A549 (cell line): Measurements from ENCODE around the gene MGLL. TPM values are rescaled to one million over a fixed set of nuclear protein-coding genes. Genes with fewer than 3 reads are reported as not detected.

Experiments
- ATAC-seq, 2 experiments: fragments of 200-7000 bp in 1 of 2; fragments of >200 bp in 1 of 2; cut with Nextera tagmentation in 1 of 2; cut with Tn5 transposase in 1 of 2; 3 replicates each; pipeline versions ENCODE4 v1.8.0 to v1.9.1; 2018 to 2020; ENCODE audit warnings: mild to moderate bottlenecking in 1 of 2, moderate library complexity in 1 of 2
- CTCF ChIA-PET: fragments of 300-600 bp; sonication (Branson Sonifier 250); formaldehyde crosslinking; extraction: SDS; loops from one replicate; lab custom pipeline; 2021; ENCODE audit warnings: antibody characterized with exemption, inconsistent platforms; lab: Yijun Ruan, JAX
- POLR2A ChIA-PET: fragments of 350-600 bp; formaldehyde crosslinking; extraction: SDS; loops from one replicate; lab custom pipeline; 2021; ENCODE audit warnings: antibody characterized with exemption, inconsistent platforms; lab: Yijun Ruan, JAX
- DNase-seq, 2 experiments: peaks; one replicate each; pipeline versions ENCODE4 v3.0.0 to v3.0.0-alpha.2; 2011 to 2016; ENCODE audit warnings: low read depth in 1 of 2, low spot score in 1 of 2
- FAIRE-seq: peaks from 2 replicates; lab custom pipeline; 2011; peaks lifted over from hg19 to GRCh38; lab: Jason Lieb, UNC
- H3K27ac ChIP-seq, 2 experiments: fragments of >200 bp; sonication (Bioruptor Twin); formaldehyde crosslinking; 3 replicates each; pipeline ENCODE4 v1.5.1; 2016 to 2017
- H3K4me1 ChIP-seq: fragments of >200 bp; sonication (Bioruptor Twin); formaldehyde crosslinking; 3 replicates; pipeline ENCODE4 v1.6.1; 2016
- H3K4me2 ChIP-seq: fragments of >200 bp; sonication (Bioruptor Twin); formaldehyde crosslinking; 3 replicates; pipeline ENCODE4 v1.6.1; 2016
- H3K4me3 ChIP-seq: fragments of >200 bp; sonication (Bioruptor Twin); formaldehyde crosslinking; 3 replicates; pipeline ENCODE4 v1.5.1; 2016
- H3K9me3 ChIP-seq: fragments of >200 bp; sonication (Bioruptor Twin); formaldehyde crosslinking; 3 replicates; pipeline ENCODE4 v1.6.1; 2016
- BCL3 ChIP-seq: fragments of >200 bp; sonication (Bioruptor Twin); formaldehyde crosslinking; IDR thresholded peaks from 3 replicates; pipeline ENCODE4 v1.6.1; 2016
- CTCF ChIP-seq: fragments of >200 bp; sonication (Bioruptor Twin); formaldehyde crosslinking; IDR thresholded peaks from 3 replicates; pipeline ENCODE4 v1.5.1; 2016
- E2F6 ChIP-seq: IDR thresholded peaks from 2 replicates; pipeline ENCODE4 v1.6.1; 2012; ENCODE audit warnings: low read depth, borderline replicate concordance
- GATA3 ChIP-seq: IDR thresholded peaks from 2 replicates; pipeline ENCODE4 v1.6.1; 2012; ENCODE audit warnings: borderline replicate concordance
- HEYL ChIP-seq: fragments of 250-450 bp; sonication (Bioruptor Pico); IDR thresholded peaks from 2 replicates; pipeline ENCODE4 v1.8.0; 2021; ENCODE audit warnings: mild to moderate bottlenecking, moderate library complexity
- HOXA7 ChIP-seq: fragments of 250-450 bp; sonication (Bioruptor Pico); IDR thresholded peaks from 2 replicates; pipeline ENCODE4 v1.5.0; 2020; ENCODE audit warnings: mild to moderate bottlenecking, moderate library complexity
- MYC ChIP-seq: IDR thresholded peaks from 2 replicates; pipeline ENCODE4 v1.6.1; 2012; ENCODE audit warnings: mild to moderate bottlenecking, inconsistent platforms, low read length, improper control_type of control experiment, borderline replicate concordance
- POLR2A ChIP-seq: IDR thresholded peaks from 2 replicates; pipeline ENCODE4 v1.6.1; 2012; ENCODE audit warnings: mild to moderate bottlenecking, low read length
- POLR2AphosphoS2 ChIP-seq: conservative IDR thresholded peaks from 2 replicates; pipeline ENCODE4 v1.6.1; 2012; ENCODE audit warnings: low read length, improper control_type of control experiment, inconsistent platforms
- RCOR1 ChIP-seq: fragments of 150-350 bp; IDR thresholded peaks from 2 replicates; pipeline ENCODE4 v1.6.1; 2014; ENCODE audit warnings: antibody characterized with exemption, low read length, low read depth
- REST ChIP-seq: fragments of 200-600 bp; sonication (generic); IDR thresholded peaks from 2 replicates; pipeline ENCODE4 v1.6.1; 2016; ENCODE audit warnings: antibody characterized with exemption, mild to moderate bottlenecking, moderate library complexity
- RFX5 ChIP-seq: fragments of 450-650 bp; IDR thresholded peaks from 2 replicates; pipeline ENCODE4 v1.7.1; 2014; ENCODE audit warnings: antibody characterized with exemption, mild to moderate bottlenecking, moderate library complexity
- RNF2 ChIP-seq: fragments of 200-600 bp; sonication (generic); IDR thresholded peaks from 2 replicates; pipeline ENCODE4 v1.6.1; 2016; ENCODE audit warnings: low read depth, mild to moderate bottlenecking, antibody characterized with exemption, moderate library complexity, borderline replicate concordance
- TFCP2L1 ChIP-seq: fragments of 250-450 bp; sonication (Bioruptor Pico); IDR thresholded peaks from 2 replicates; pipeline ENCODE4 v1.5.0; 2021; ENCODE audit warnings: mild to moderate bottlenecking
- ZC3H11A ChIP-seq: fragments of 450-650 bp; IDR thresholded peaks from 2 replicates; pipeline ENCODE4 v1.6.1; 2014; ENCODE audit warnings: antibody characterized with exemption, mild to moderate bottlenecking
- ZFP36 ChIP-seq: fragments of 450-650 bp; IDR thresholded peaks from 2 replicates; pipeline ENCODE4 v1.6.1; 2014; ENCODE audit warnings: borderline replicate concordance; ENCODE audit not compliant: partially characterized antibody
- ZNF302 ChIP-seq: fragments of 250-450 bp; sonication (Bioruptor Pico); IDR thresholded peaks from 2 replicates; pipeline ENCODE4 v1.9.0; 2021; ENCODE audit warnings: inconsistent platforms, mild to moderate bottlenecking, moderate library complexity
- WGBS: methylation state at CpG from one replicate; pipeline ENCODE4 v1.1.6; 2017; ENCODE audit errors: missing lambda C conversion rate; 5-methylcytosine and 5-hydroxymethylcytosine counted together
- polyA plus RNA-seq, 4 experiments: library from polyadenylated mRNA; depleted of rRNA in 3 of 4; stranded (reverse); fragments of >200 nt; fragmentation: RNase III in 1 of 4; extraction: RNeasy Plus Mini Kit Qiagen cat#74134 plus additional on column Dnase treatment in 1 of 4; gene quantifications; 2 replicates in 3 of 4; 3 replicates in 1 of 4; pipeline ENCODE4 v1.2.3, GENCODE V29; 2011 to 2017

The MGLL gene
- polyA plus RNA-seq, 2 of the 4 experiments (the other 2 are of a cell fraction), result 38.5 to 41.5 TPM

GRCh38 chr3:127760361-127760760 is 62.0 kb downstream of the MGLL start:
- no peak for TF ChIP-seq MYC
- no peak for TF ChIP-seq CTCF
- TF ChIP-seq RFX5, result no peak
- TF ChIP-seq POLR2AphosphoS2, result no peak
- TF ChIP-seq HOXA7, result no peak
- no peak for TF ChIP-seq POLR2A
- no peak for TF ChIP-seq ZFP36
- no peak for TF ChIP-seq E2F6
- no peak for TF ChIP-seq ZC3H11A
- TF ChIP-seq RNF2, result no peak
- TF ChIP-seq HEYL (CRISPR knock-in tag), result no peak
- TF ChIP-seq RCOR1, result no peak
- no peak for TF ChIP-seq BCL3
- no peak for TF ChIP-seq GATA3
- TF ChIP-seq ZNF302 (CRISPR knock-in tag), result no peak
- no peak overlapping the region for H3K4me2 ChIP-seq
- ATAC-seq, result no peak
- H3K4me3 ChIP-seq, result no peak overlapping the region
- WGBS, result 91% methylated on average over 10 of the region's 14 CpGs
- no peak for DNase-seq
- ChIA-PET CTCF (interaction anchor here (1.0 to 1.8 kb wide), 5 partner anchors 11 to 64 kb away, joined by 3 to 5 read pairs (median 3); partner anchors contain the start of gene MGLL), POLR2A (no interaction called here)
- H3K4me1 ChIP-seq, result peaks cover 12% of the 10 kb centered on the region
- H3K27ac ChIP-seq, result 0 out of 6 replicates have a peak overlapping the region, but pooled peaks of 1 of the 2 experiments have one; percentile 24
- no peaks in the 10 kb centered on the region for H3K9me3 ChIP-seq
- FAIRE-seq, result no peak

GRCh38 chr3:127759826-127760225 is 62.5 kb downstream of the MGLL start:
- FAIRE-seq (no peak), DNase-seq (no peak), ATAC-seq (no peak)
- Histone ChIP-seq H3K4me3 (no peak overlapping the region), H3K4me1 (peaks cover 7% of the 10 kb centered on the region), H3K27ac (peak overlapping the region in 1 of 2 experiments; percentile 16; a peak in 1 of 6 replicates), H3K4me2 (no peak overlapping the region), H3K9me3 (no peaks in the 10 kb centered on the region)
- ChIA-PET POLR2A (no interaction called here), CTCF (interaction anchor here (0.7 to 1.1 kb wide), 3 partner anchors 9 to 63 kb away, joined by 3 to 4 read pairs (median 3); no protein-coding TSS in a partner anchor)
- TF ChIP-seq REST, result no peak
- no peak for TF ChIP-seq TFCP2L1 (CRISPR knock-in tag)
- WGBS, result 87% methylated on average over 8 of the region's 8 CpGs
